ENCODE data around the gene CDK5.
"Not testable (repeated sequence)": the region's sequence is repeated elsewhere in the genome, so short reads cannot be mapped to it uniquely, and the experiment has no call there.

CDK5 gene

DNA sequence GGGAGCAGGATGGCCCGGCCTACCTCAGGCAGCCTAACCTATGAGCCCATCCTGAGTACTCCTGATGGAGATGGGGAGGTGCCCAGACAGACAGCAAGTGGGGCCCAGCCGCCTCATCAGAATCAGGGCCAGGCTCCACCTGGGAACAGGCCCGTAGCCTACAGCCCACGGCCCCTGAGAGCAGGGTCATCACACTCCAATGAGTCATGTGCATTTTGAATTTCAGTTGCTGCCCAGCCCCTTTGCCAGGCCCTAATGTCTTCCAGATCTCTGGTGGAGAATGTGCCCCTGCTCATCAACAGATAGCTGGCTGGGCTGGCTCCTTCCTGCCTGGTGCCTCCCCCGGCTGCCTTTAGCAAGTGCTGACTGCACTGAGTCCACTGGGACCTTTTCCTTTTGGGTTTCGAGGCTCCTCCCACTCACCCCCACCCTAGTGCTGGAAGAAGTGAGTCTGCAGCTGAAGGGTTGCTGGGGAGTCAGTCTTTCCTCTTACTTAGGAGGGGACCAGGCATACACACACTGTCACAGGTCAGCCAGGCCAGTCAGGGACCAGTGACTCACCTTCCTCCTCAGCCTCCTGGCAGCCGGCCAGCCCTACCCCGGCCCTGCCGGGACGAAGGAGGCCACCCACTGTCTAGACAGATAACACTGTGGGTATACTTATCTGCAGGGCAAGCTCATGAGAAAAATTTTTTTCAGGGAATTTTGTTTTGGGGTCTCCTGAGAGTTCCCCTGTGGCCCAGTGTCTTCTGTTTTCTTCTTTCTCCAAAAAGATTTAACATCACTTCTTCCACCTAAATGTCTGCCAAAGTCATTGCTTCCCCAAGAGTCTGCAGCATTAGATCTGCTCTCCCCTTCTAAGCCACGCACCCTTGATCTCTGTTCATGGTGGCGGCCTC is 18.5 kb downstream of the CDK5 start:
- Histone ChIP-seq H3K9me3 (ENCODE audit: low read length) (no peaks in the 10 kb centered on the region), H3K4me3 (ENCODE audit: low read length) (no peak overlapping the region), H3K27me3 (ENCODE audit: insufficient read depth, low read length) (no peaks in the 10 kb centered on the region), H3K36me3 (ENCODE audit: insufficient read depth, low read length) (peaks cover 17% of the 10 kb centered on the region), H3K4me1 (ENCODE audit: insufficient read depth, low read length) (peaks cover 9% of the 10 kb centered on the region), H2AFZ (ENCODE audit: low read depth, low read length) (no peak overlapping the region)

DNA sequence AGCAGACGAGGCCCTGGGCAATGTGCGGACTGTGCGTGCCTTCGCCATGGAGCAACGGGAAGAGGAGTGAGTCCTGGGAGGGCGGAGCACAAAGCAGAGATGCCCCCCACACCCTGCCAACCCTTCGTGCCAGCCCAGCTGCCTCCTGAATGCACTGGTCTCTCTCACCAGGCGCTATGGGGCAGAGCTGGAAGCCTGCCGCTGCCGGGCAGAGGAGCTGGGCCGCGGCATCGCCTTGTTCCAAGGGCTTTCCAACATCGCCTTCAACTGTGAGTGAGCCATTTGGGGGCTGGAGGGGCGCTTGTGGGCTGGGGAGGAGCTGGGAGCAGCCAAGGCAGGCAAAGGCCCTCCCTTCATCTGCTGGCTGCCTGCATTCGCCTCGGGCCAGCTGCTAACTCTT is 21.8 kb downstream of the CDK5 start:
- no peaks in the 10 kb centered on the region for H3K9me3 ChIP-seq (ENCODE audit: low read length)
- H3K27me3 ChIP-seq (ENCODE audit: insufficient read depth, low read length), result no peaks in the 10 kb centered on the region
- peaks cover 14% of the 10 kb centered on the region for H3K36me3 ChIP-seq (ENCODE audit: insufficient read depth, low read length)
- H3K4me1 ChIP-seq (ENCODE audit: insufficient read depth, low read length), result peaks cover 9% of the 10 kb centered on the region
- H2AFZ ChIP-seq (ENCODE audit: low read depth, low read length), result no peak overlapping the region
- no peak overlapping the region for H3K4me3 ChIP-seq (ENCODE audit: low read length)

DNA sequence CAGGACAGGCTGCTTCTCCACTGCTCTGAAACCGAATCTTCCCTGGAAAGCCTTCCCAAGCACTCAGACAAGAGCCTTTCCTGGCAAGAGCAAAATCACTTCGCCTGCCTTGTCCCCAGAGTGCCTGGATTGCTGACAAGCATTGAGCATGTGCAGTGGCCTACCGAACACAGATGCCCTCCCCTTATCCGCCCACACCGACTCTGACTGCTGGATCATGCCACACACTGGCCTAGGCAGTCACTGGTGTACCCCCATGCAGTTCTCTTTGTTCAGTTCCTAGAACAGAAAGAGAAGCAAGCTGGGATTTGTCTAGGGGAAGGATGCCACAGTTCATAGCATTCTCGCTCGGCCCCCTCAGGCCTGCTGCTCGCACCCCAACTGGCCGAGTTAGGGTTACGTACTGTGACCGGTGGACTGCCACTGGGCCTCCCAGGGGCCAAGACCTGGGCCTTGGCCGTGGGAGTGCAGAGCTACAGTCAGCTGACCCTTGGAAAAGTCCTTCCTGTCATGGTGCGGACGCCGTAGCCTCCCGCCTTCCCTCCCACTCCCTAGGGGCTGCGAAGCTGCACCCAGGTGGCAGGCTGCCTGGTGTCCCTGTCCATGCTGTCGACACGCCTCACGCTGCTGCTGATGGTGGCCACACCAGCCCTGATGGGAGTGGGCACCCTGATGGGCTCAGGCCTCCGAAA is 22.5 kb downstream of the CDK5 start:
- H3K27me3 ChIP-seq (ENCODE audit: insufficient read depth, low read length), result no peaks in the 10 kb centered on the region
- no peak overlapping the region for H3K4me3 ChIP-seq (ENCODE audit: low read length)
- peaks cover 14% of the 10 kb centered on the region for H3K36me3 ChIP-seq (ENCODE audit: insufficient read depth, low read length)
- H3K9me3 ChIP-seq (ENCODE audit: low read length), result no peaks in the 10 kb centered on the region
- no peak overlapping the region for H2AFZ ChIP-seq (ENCODE audit: low read depth, low read length)
- peaks cover 9% of the 10 kb centered on the region for H3K4me1 ChIP-seq (ENCODE audit: insufficient read depth, low read length)

DNA sequence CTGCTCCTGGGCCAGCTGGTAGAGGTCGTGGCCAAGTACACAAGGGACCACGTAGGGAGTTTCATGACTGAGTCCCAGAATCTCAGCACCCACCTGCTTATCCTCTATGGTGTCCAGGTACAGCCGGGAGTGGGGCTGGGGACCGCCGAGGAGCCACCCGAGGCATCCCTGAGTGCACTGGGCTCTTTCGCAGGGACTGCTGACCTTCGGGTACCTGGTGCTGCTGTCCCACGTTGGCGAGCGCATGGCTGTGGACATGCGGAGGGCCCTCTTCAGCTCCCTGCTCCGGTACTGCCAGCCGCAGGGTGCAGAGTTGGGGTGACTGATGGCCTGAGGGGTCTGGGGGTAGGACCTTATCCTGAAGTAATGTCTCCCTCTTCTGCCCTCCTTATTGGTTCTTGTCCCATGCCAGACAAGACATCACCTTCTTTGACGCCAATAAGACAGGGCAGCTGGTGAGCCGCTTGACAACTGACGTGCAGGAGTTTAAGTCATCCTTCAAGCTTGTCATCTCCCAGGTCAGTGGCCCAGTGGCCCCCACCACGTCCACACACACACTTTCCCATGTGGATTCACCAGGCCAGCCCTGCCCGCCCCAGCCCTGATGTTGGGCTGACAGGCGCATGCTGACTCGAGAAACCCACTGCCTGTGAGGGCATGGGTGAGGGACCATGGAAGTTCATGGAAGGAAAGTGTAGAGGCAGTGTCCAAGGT is 23.2 kb downstream of the CDK5 start:
- H2AFZ ChIP-seq (ENCODE audit: low read depth, low read length), result no peak overlapping the region
- no peaks in the 10 kb centered on the region for H3K9me3 ChIP-seq (ENCODE audit: low read length)
- H3K4me3 ChIP-seq (ENCODE audit: low read length), result no peak overlapping the region
- H3K27me3 ChIP-seq (ENCODE audit: insufficient read depth, low read length), result no peaks in the 10 kb centered on the region
- peaks cover 5% of the 10 kb centered on the region for H3K4me1 ChIP-seq (ENCODE audit: insufficient read depth, low read length)
- peaks cover 14% of the 10 kb centered on the region for H3K36me3 ChIP-seq (ENCODE audit: insufficient read depth, low read length)

DNA sequence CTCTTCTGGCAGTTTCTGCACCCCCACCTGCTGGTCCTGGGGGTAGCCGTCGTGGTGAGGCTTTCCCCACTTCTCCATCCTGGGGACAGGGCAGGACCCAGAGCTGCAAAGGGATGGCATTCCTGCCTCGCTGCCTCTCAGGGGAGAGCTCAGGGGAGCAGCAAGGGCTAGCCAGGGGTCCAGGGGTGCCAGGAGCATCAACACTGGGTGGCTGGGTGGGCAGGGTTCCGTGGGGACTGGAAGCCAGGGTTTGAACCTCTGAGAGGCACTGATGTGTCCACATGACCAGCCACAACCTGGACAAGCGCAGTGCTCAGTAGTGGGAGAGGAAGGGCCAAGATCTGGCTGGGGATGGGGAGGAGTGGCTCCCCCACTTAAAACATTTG is 23.8 kb downstream of the CDK5 start:
- Histone ChIP-seq H2AFZ (ENCODE audit: low read depth, low read length) (no peak overlapping the region), H3K4me3 (ENCODE audit: low read length) (no peak overlapping the region), H3K36me3 (ENCODE audit: insufficient read depth, low read length) (peaks cover 14% of the 10 kb centered on the region), H3K4me1 (ENCODE audit: insufficient read depth, low read length) (peaks cover 4% of the 10 kb centered on the region), H3K27me3 (ENCODE audit: insufficient read depth, low read length) (no peaks in the 10 kb centered on the region), H3K9me3 (ENCODE audit: low read length) (no peaks in the 10 kb centered on the region)

DNA sequence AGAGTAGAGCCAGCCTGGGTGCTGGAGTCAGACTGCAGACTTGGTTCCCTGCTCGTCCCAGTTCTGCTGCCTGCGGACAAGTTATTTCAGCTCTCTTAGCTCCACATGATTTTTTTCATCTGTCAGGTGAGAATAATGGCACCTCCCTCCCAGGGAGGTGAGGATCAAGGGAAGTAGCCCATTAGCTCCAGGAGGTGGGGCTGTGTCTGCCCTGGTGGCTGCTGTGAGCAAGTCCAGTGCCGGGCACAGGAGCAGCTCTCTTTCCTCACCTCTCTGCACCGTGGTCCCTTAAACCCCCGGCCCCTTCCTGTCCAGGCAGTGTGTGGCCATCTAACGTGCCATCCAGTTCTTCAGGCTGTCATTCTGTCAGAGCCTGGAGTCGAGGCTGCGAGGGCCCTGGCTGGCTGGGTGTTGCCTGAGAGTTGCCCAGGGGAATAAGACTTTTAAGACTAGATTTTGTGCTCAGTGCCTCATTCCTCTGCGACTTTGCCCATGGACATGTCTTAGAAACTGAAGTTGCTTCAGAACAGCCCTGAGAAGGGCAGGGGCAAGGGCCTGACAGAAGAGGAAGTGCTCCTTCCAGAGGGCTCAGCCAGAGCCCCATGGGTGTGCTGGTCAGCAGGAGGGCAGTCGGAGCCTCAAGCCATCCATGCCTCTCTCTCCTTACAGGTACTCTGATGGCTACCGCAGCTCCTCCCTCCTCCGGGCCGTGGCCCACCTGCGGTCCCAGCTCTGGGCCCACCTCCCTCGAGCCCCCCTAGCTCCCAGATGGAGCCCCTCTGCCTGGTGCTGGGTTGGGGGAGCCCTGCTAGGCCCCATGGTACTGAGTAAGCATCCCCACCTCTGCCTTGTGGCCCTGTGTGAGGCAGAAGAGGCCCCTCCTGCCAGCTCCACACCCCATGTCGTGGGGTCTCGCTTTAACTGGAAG is 24.5 kb downstream of the CDK5 start:
- Histone ChIP-seq H2AFZ (ENCODE audit: low read depth, low read length) (no peak overlapping the region), H3K27me3 (ENCODE audit: insufficient read depth, low read length) (no peaks in the 10 kb centered on the region), H3K4me3 (ENCODE audit: low read length) (no peak overlapping the region), H3K9me3 (ENCODE audit: low read length) (no peaks in the 10 kb centered on the region), H3K36me3 (ENCODE audit: insufficient read depth, low read length) (peaks cover 14% of the 10 kb centered on the region), H3K4me1 (ENCODE audit: insufficient read depth, low read length) (peaks cover 5% of the 10 kb centered on the region)

DNA sequence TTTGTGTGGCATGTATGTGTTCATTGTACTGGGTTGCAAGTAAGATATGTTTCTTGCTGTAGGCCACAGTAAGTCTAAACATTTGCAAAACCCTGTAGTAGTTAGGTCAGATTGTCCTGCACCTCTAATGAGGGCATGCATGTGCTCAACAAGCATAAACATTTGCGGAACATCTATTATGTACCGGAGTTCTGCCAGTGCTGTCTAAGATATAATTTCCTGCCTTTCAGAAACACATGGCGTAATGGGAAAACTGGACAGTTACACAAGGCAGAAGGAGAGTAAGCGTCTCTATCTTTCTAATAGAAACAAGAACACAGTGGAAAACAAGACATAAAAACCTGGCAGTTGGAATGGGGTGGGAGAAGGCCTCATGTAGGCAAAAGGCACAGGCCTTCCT is 26.7 kb downstream of the CDK5 start:
- H3K9me3 ChIP-seq (ENCODE audit: low read length), result no peaks in the 10 kb centered on the region
- peaks cover 9% of the 10 kb centered on the region for H3K36me3 ChIP-seq (ENCODE audit: insufficient read depth, low read length)
- H3K4me1 ChIP-seq (ENCODE audit: insufficient read depth, low read length), result peaks cover 11% of the 10 kb centered on the region
- H3K4me3 ChIP-seq (ENCODE audit: low read length), result no peak overlapping the region
- no peaks in the 10 kb centered on the region for H3K27me3 ChIP-seq (ENCODE audit: insufficient read depth, low read length)
- H2AFZ ChIP-seq (ENCODE audit: low read depth, low read length), result no peak overlapping the region

DNA sequence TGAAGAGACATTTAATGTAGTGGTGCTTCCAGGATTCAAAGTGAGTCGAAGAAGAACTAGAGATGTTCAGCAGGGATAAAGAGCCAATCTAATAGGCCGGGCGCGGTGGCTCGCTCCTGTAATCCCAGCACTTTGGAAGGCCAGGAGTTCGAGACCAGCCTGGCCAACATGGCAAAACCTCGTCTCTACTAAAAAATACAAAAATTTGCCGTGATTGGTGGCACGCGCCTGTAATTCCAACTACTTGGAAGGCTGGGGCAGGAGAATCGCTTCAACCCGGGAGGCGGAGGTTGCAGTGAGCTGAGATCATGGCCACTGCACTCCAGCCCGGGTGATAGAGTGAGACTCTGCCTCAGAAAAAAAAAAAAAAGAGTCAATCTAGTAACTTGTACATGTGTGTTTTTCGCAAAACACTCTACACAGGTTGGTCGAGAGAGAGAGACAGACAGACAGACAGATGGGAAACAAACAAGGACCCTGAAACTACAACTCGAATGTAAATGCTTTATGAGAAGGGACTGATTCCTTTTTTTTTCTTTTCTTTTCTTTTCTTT is 28.7 kb downstream of the CDK5 start:
- Histone ChIP-seq H3K4me3 (ENCODE audit: low read length) (peak overlapping the region; percentile 79), H3K9me3 (ENCODE audit: low read length) (no peaks in the 10 kb centered on the region)

DNA sequence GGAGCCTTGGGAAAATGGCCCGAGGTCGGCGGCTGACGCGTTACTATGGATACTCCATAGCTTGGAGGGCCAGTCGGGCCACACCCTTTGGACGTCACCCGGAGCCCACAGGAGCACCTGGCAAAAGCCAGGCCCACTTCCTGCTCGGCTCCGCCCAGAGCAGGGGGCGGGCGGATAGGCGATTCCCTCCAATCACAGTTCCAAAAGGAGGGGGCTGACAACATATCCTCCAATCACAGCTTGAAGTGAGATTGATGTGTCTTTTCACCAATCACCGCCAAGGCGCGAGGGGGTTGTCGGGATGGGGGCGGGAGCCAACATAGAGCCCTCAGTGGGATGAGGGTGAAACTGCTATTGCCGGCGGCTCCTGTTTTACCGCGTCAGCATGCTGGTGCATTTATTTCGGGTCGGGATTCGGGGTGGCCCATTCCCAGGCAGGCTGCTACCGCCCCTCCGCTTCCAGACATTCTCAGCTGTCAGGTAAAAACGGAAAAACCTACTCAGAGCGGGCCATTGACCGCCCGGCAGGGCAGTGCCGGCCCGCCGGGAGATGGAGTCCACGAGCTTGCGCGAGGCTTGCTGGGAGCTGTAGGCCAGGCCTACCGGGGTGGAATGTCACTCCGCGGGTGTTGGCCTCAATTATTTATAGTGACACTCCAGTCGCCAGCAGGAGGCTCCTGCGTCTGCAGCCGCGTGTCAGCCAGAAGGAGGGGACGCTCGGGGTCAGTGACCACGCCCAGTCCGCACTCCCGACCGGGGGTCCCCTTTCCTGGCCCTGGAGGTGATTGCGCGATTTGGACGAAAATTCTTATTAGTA is 29.4 kb downstream of the CDK5 start, which contains the start of gene ABCB8:
ABCB8 (plus strand) TSS at position 320 of the 817 bp plus-strand sequence; CDS start at position 386, 66 bp downstream.
- Histone ChIP-seq H3K36me3 (ENCODE audit: insufficient read depth, low read length) (no peaks in the 10 kb centered on the region), H3K9me3 (ENCODE audit: low read length) (no peaks in the 10 kb centered on the region), H2AFZ (ENCODE audit: low read depth, low read length) (peak within 1 kb of the TSS; percentile 65), H3K27me3 (ENCODE audit: insufficient read depth, low read length) (no peaks in the 10 kb centered on the region), H3K4me1 (ENCODE audit: insufficient read depth, low read length) (peaks cover 11% of the 10 kb centered on the region), H3K4me3 (ENCODE audit: low read length) (peak within 1 kb of the TSS; percentile 79)

More for the DNA sequence above, 28.7 kb downstream of the CDK5 start:
- Histone ChIP-seq H3K27me3 (ENCODE audit: insufficient read depth, low read length) (no peaks in the 10 kb centered on the region), H3K36me3 (ENCODE audit: insufficient read depth, low read length) (no peaks in the 10 kb centered on the region), H3K4me1 (ENCODE audit: insufficient read depth, low read length) (peaks cover 11% of the 10 kb centered on the region), H2AFZ (ENCODE audit: low read depth, low read length) (peak overlapping the region; percentile 61)

DNA sequence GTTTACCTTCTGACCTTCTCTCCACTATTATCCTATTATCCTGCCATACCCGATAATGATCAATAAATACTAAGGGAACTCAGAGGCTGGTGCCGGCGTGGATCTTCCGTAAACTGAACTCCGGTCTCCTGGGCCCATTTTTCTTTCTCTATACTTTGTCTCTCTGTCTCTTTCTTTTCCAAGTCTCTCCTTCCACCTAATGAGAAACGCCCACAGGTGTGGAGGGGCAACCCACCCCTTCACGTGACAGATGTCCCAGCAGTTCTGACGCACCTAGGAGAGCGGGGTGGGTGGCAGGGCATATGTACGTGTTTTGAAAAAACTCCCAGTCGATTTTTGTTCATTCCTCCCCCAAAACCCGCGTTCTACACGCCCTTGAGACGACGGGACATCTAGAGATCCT is 30.0 kb downstream of the CDK5 start:
- H3K9me3 ChIP-seq (ENCODE audit: low read length); H3K36me3 ChIP-seq (ENCODE audit: insufficient read depth, low read length); H3K27me3 ChIP-seq (ENCODE audit: insufficient read depth, low read length): not testable (repeated sequence)
- H3K4me1 ChIP-seq (ENCODE audit: insufficient read depth, low read length), result peaks cover 11% of the 10 kb centered on the region
- H2AFZ ChIP-seq (ENCODE audit: low read depth, low read length), result peak overlapping the region; percentile 65
- H3K4me3 ChIP-seq (ENCODE audit: low read length), result peak overlapping the region; percentile 79

DNA sequence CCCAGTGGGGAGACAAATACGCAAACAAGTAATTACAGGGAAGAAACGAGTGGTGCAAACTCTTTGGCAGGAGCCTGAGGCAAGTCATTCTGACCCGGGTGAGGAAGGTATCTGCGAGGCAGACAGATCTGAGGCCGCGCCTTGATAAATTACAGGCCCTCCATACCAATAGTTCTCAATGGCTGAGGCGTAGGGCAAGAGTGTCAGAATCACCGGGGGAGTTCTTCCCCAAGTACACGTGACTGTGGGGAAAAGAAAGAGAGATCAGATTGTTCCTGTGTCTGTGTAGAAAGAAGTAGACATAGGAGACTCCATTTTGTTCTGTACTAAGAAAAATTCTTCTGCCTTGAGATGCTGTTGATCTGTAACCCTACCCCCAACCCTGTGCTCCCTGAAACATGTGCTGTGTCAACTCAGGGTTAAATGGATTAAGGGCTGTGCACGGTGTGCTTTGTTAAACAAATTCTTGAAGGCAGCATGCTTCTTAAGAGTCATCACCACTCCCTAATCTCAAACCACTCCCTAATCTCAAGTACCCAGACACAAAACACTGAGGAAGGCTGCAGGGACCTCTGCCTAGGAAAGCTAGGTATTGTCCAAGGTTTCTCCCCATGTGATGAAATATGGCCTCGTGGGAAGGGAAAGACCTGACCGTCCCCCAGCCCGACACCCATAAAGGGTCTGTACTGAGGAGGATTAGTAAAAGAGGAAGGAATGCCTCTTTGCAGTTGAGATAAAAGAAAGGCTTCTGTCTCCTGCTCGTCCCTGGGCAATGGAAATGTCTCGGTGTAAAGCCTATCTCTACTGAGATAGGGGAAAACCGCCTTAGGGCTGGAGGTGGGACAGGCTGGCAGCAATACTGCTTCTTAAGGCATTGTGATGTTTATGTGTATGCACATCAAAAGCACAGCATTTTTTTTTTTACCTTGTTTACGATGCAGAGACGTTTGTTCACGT is 30.6 kb downstream of the CDK5 start:
- not testable (repeated sequence) for H3K27me3 ChIP-seq (ENCODE audit: insufficient read depth, low read length); H3K36me3 ChIP-seq (ENCODE audit: insufficient read depth, low read length); H3K9me3 ChIP-seq (ENCODE audit: low read length); H2AFZ ChIP-seq (ENCODE audit: low read depth, low read length)
- peaks cover 11% of the 10 kb centered on the region for H3K4me1 ChIP-seq (ENCODE audit: insufficient read depth, low read length)
- peak overlapping the region; percentile 79 for H3K4me3 ChIP-seq (ENCODE audit: low read length)

All from neuron (in vitro differentiated cells).